ENCODE data around the gene SLC4A1.

SLC4A1 gene

GRCh38 chr17:44219616-44220212, 48.2 kb downstream of the SLC4A1 start, which contains the start of gene UBTF:
TSS of gene UBTF (minus strand) at chr17:44219675. CDS start at chr17:44218229, 1,446 bp downstream.
- DNase-seq: no peak

DNA sequence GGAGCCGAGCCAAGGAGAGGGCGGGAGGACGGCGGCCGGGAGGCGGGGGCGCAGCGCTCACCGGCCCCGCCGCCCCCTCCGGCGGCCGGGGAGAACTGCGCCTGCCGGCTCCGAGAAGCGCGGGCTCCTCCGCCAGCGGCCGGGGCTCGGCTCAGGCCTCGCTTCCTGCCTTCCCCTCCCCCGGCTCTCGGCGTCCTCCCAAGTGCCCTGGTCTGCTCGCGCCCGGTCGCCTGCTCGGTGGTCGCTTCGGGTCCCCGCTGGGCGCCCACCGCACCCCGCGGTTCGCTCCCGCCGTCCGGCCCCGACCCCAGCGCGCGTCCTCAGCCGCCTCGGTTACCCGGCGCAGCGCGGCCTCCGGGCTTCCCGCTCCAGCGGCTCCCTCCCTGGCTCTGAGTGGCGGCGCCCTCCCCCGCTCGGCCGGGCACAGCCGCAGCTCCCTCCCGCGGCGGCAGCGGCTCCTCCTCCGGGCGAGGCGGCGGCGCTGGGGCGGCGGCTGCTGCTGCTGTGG, 48.8 kb downstream of the SLC4A1 start:
- DNase-seq: no peak

GRCh38 chr17:44218344-44219107, 49.4 kb downstream of the SLC4A1 start:
- peak; percentile 60 for DNase-seq

DNA sequence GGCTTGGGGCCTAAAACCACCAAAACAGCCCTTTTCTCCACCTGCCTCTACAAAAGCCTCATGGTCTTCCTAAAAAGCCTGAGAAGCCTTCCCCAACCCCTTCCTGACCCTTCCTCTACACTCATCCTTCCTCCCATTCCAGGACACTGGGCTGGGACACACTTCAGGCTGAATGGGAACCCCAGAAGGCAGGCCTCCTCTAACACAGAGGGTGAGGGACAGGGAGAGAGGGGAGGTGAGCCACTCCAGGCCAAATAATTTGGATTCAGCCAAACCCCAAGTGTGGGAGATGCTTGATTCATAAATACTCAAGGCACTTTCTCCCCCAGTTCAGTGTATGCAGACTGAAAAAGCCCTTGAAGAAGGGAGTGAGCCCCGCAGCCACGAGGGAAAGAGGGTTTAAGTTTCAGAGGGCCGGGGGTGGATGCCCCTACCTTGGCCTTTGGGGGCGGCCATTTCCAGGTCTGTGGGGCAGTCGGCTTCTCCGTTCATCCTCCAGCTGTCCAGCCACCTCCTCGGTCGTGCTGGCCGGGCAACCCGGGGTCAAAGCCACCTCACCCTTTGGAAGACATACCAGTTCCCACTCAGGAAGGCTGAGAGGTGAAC, 50.1 kb downstream of the SLC4A1 start:
- no peak for DNase-seq

- no peak for DNase-seq
Observed at GRCh38 chr17:44216694-44217093, 51.2 kb downstream of the SLC4A1 start.

- DNase-seq: no peak
Observed at GRCh38 chr17:44216173-44216572, 51.8 kb downstream of the SLC4A1 start.

DNA sequence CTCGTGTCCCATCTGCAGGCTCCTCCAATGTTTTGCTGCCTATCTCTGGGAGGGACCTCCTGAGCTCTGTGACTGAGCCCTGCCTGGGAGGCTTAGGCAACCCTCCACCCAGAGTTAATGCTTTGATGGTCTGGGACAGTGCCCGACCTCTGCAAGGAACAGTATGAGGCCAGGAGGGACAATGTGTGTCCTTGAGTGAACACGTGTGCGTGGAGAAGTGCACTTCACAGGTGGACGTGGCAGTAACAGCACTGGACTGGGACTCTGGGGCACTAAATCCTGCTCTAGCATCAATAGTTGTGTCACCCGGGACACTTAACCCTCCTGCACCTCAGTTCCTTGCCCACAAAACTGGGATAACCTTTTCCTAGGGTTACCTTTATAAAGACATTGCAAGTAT, 53.0 kb downstream of the SLC4A1 start:
- DNase-seq: no peak

GRCh38 chr17:44214230-44214494, 53.8 kb downstream of the SLC4A1 start:
- no peak for DNase-seq

- no peak for DNase-seq
Observed at GRCh38 chr17:44213403-44214229, 54.3 kb downstream of the SLC4A1 start.

DNA sequence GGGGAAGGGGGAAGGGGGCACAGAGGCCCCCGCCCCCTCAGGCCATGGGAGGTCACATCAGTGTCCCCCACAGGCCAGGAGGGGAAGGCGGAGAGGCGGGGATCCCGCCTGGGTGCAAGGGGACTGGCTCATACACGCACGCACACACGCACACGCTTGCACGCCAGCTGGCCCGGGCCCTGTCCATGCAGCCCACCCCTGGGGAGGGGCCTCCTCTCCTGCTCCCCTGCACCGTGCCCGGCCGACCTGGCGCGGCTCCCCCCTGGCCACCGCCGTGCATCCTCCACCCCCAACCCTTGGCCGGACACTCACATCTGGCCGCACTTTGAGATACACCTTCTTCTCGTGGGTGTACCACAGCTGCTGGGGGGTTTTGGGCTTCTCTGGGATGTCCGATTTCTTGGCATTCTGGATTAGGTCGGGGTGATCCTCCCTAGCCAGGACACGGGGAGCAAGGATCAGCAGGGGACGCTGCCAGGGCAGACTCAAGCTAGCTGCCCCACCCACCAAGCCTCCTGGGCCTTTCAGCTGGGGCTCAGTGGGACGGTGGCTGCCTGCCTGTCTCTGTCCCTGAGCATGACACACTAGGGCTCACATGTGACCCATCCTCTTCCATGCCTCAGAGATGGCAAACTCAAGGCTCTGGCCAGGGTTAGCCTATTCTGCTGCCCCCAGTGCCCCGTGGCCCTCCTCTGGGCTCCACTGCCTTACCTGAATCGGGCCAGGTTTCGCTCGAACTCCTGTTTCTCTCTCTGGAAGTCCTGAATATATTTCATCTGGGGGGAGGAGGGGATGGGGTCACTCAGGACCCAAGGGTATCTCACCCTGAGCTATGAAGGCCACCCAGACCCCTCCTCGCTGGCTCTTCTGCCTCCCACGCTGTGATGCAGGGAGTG, 55.2 kb downstream of the SLC4A1 start:
- DNase-seq: no peak

- DNase-seq: no peak
Observed at GRCh38 chr17:44211281-44212265, 56.4 kb downstream of the SLC4A1 start.

GRCh38 chr17:44210342-44211192, 57.4 kb downstream of the SLC4A1 start:
- no peak for DNase-seq

DNA sequence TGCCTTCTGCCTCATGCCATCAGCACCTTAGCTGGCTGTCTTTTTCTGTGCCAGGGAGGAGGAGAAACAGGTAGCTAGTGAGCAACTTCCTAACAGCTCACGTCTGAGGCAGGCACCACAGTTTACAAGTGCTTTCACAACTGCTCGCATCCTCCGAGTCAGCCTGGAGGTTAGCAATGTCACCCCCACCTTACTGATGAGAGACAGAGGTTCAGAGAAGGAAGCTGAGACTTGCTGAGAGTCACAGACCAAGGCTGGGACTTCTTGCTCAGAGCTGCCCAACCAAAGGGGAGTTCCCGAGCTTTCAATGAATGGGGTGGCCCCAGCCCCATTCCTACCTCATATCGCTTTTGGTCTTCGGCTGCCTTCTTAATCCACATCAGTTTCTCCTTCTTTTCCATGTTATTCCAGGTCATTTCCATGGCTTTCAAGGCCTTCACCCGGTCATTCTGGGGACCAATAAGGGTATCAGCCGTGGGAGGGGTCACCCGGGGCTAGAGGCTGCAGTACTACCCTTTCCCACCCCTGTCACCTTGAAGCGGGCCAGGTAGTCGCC, 58.1 kb downstream of the SLC4A1 start:
- no peak for DNase-seq

- no peak for DNase-seq
Observed at GRCh38 chr17:44207743-44208142, 60.2 kb downstream of the SLC4A1 start.

DNA sequence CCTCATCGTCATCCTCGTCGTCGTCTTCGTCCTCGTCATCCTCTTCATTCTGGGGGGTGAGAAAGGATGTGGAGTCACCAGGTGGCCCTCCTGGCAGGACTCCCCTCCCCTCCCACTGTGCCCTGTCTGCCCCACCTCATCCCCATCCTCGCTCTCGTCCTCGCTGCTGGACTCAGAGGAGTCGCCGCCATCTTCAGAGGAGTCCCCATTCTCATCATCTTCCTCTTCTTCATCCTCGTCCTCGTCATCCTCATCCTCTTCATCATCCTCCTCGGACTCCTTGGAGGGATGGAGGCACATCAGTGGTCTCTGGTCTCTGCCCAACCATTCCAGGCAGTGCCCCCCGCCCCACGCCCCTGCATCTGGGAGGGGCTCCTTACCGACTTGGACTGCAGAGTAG, 60.6 kb downstream of the SLC4A1 start:
- DNase-seq: no peak

- no peak for DNase-seq
Observed at GRCh38 chr17:44206825-44207155, 61.1 kb downstream of the SLC4A1 start.

DNA sequence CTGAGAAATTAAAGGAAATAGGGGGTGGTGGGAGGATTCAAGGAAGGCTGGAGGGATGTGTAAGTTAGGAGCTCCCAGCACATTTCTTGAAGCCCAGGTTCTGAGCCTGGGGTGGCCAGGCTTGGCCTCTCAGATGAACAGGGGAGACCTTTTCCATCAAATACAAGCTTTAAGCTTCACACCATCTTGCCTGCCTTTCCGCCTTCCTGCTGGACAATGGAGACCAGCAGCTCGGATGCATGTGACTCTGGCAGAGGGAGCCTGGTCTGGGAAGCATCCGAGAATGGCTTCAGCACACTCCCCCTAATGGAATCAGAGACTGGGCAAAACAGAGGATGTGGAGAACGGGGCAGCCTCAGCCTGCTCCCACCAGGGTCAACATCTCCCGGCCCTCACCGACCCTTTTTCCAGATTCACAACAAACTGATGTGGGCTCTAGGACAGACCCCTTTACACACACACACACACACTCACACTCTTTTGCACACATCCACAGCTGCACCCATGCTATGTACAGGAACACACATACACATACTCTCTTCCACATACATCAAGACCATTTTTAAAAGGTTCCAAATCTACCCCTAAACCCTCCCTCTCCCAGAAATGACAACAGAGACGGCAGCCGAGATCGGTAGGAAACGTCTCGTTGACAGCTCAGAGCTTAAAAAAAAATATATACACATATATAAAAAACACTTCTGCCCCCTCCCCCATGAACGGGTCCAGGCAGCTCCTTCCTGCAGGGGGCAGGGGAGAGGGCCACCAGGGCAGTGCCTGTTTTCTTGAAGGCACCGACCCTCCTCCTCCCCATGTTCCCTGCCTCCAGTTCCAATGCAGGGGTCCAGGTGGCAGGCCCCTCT, 61.7 kb downstream of the SLC4A1 start:
- no peak for DNase-seq

- no peak for DNase-seq
Observed at GRCh38 chr17:44204441-44204882, 63.5 kb downstream of the SLC4A1 start.

Measured in GOT3 (cell line).